ENCODE results near the gene HAAO. TPM values are rescaled to one million over a fixed set of nuclear protein-coding genes. Genes with fewer than 3 reads are reported as not detected.

The HAAO gene
- total RNA-seq, 2 experiments from 2014 or later: 0.56 TPM; not detected in 1

DNA sequence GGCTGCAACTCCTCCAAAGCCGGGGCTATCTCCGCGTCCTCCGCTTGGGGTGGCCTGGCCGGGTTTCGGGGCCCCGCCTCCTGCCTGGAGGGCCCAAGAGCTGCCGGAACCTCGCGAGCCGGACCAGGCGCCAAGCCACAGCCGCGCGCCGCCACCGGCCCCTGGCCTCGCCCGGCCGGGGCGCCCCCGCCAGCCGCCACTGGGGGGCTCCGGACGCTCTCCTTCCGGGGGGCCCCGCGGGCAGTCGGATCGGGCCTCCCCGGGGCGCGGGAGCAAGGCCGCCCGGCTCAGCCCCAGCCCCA is 17.4 kb upstream of the HAAO start:
- Mint-ChIP-seq H3K9me3 (ENCODE audit: low read depth) (peaks cover 7% of the 10 kb centered on the region), H3K27ac (peak overlapping the region; percentile 75), H3K36me3 (peaks cover 11% of the 10 kb centered on the region), H3K4me1 (peaks cover 21% of the 10 kb centered on the region), H3K27me3 (peaks cover 7% of the 10 kb centered on the region), H3K4me3 (peak overlapping the region; percentile 65)
- DNase-seq: peak; percentile 83
- CTCF ChIA-PET: interaction anchor here (0.5 to 4.1 kb wide), 10 partner anchors 10 to 419 kb away, joined by 3 to 23 read pairs (median 6); partner anchors contain the start of gene ZFP36L2
- peak; percentile 52 for ATAC-seq

DNA sequence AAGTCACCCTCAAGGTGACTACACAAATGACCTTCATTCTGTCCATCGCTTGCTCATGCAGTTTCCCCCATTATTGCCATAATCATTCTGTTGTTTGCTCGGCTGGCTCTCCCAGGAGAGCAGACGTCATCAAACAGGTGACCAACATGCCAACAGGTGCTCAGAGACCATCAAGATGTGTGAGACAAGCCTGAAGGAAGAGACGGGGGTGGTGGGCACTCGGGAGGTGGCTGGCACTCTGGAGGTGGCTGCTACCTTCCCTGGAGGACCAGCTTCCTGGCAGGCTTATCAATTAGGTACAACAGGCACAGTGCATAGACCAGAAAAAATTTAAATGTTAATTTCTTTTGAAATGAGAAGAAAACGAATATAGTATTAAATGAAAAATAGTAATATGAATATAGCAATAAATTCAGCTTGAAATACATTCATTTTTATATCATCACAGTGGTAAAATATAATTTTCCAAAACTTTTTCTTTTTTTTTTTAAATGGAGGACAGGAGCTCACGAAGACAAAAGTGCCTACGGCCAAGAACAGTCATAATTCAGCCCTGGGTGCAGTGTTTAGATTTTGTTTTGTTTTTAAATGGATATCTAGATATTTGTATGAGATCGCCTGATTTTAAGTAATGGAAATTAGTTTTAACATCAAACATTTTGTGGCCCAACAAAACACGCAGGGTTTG is 16.9 kb upstream of the HAAO start:
- H3K27me3 Mint-ChIP-seq: peaks cover 7% of the 10 kb centered on the region
- DNase-seq (no peak), ATAC-seq (no peak)
- peak overlapping the region; percentile 75 for H3K27ac Mint-ChIP-seq
- CTCF ChIA-PET: interaction anchor here (0.5 to 4.1 kb wide), 4 partner anchors 10 to 33 kb away, joined by 3 to 23 read pairs (median 10); no protein-coding TSS in a partner anchor
- H3K4me3 Mint-ChIP-seq: peak overlapping the region; percentile 65
- H3K36me3 Mint-ChIP-seq: peaks cover 10% of the 10 kb centered on the region
- H3K9me3 Mint-ChIP-seq (ENCODE audit: low read depth): peaks cover 6% of the 10 kb centered on the region
- H3K4me1 Mint-ChIP-seq: peaks cover 21% of the 10 kb centered on the region

DNA sequence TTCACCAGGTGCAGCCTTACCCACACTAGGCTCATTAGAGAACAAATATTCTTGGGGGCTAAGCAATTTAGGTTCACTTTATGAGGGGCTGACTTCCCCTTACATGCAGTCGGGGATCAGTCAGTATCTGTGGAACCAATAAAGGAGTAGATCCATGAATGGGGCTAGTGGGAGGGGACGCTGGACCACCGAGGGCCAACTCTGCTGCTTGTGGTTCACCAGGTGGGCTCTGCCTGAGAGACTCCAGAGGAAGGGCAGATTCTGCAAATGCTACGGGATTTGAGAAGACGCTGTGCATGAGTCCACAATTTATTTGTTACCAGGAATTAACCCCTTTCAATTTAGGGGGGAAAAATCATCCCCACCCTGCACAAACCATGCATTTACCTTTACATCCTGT is 15.9 kb upstream of the HAAO start:
- Mint-ChIP-seq H3K36me3 (peaks cover 5% of the 10 kb centered on the region), H3K27me3 (peaks cover 10% of the 10 kb centered on the region), H3K4me3 (no peak overlapping the region), H3K9me3 (ENCODE audit: low read depth) (no peaks in the 10 kb centered on the region), H3K27ac (no peak overlapping the region), H3K4me1 (peaks cover 16% of the 10 kb centered on the region)
- no peak for DNase-seq
- CTCF ChIA-PET: interaction anchor here (2.5 kb wide), 1 partner anchor 9 kb away, joined by 11 read pairs; no protein-coding TSS in a partner anchor
- ATAC-seq: no peak

DNA sequence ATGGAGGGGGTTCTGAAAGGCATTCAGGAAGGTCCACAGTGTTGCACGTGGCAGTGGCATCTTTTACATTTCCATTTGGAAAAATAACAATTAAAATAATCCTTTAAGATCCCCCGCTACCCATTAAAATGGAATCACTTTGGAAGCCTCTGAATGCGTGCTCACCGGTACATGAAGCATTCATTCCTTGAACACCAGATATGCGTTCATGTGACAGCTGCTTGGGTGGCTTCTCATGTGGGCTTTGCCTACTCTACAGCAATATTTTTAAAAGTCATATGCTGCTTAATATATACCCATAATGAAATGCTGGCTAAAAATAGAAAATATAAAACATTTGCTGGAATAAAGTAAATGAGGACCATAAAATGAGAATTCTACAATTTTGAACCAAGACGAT is 14.4 kb upstream of the HAAO start:
- H3K36me3 Mint-ChIP-seq: no peaks in the 10 kb centered on the region
- no peaks in the 10 kb centered on the region for H3K9me3 Mint-ChIP-seq (ENCODE audit: low read depth)
- H3K4me3 Mint-ChIP-seq: no peak overlapping the region
- CTCF ChIA-PET: no interaction called here
- H3K4me1 Mint-ChIP-seq: peaks cover 16% of the 10 kb centered on the region
- H3K27ac Mint-ChIP-seq: no peak overlapping the region
- peaks cover 20% of the 10 kb centered on the region for H3K27me3 Mint-ChIP-seq
- DNase-seq: no peak
- no peak for ATAC-seq

DNA sequence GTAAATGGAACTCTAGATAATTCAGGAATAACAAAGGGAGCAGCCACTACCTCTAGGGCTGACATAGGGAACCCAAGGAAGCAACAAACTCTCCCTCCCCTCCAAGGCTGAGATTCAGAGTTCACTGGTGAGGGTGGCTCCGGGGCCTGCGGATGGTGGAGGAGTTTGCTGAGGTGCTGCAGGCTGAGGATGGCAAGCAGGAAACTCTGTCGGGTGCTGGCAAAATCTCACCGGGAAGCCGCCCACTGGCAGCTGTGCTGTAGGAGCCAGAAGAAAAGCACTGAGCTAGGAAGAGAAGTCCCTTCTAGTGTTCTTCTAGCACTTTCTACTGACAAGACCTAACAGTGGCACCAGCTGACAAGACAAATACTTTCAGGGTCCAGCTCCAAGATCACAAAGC is 12.5 kb upstream of the HAAO start:
- H3K9me3 Mint-ChIP-seq (ENCODE audit: low read depth): no peaks in the 10 kb centered on the region
- H3K27me3 Mint-ChIP-seq: peaks cover 20% of the 10 kb centered on the region
- DNase-seq (no peak), ATAC-seq (no peak)
- no peak overlapping the region for H3K4me3 Mint-ChIP-seq
- no peak overlapping the region for H3K27ac Mint-ChIP-seq
- peaks cover 20% of the 10 kb centered on the region for H3K4me1 Mint-ChIP-seq
- H3K36me3 Mint-ChIP-seq: no peaks in the 10 kb centered on the region
- CTCF ChIA-PET: no interaction called here

DNA sequence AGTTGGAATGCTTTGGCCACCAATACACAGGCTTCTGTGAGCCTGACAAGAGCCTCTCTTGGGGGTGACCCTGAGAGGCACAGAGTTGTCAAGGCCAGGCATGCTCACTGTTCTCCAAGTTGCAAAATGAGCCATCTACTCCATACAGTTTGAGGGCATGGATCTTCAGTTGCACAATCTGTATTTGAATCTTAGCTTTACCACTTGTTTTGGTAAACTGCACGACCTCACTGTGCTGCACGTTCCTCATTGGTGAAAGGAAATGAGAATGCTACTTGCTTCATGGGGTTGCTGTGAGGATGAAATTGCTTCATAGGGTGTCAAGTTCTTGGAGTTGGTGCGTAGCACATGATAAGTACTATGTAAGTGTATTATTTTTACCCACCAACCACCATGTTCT is 12.0 kb upstream of the HAAO start:
- CTCF ChIA-PET: no interaction called here
- H3K27me3 Mint-ChIP-seq: peaks cover 20% of the 10 kb centered on the region
- H3K27ac Mint-ChIP-seq: no peak overlapping the region
- ATAC-seq (no peak), DNase-seq (no peak)
- no peaks in the 10 kb centered on the region for H3K9me3 Mint-ChIP-seq (ENCODE audit: low read depth)
- H3K4me3 Mint-ChIP-seq: no peak overlapping the region
- H3K4me1 Mint-ChIP-seq: peaks cover 20% of the 10 kb centered on the region
- H3K36me3 Mint-ChIP-seq: no peaks in the 10 kb centered on the region

DNA sequence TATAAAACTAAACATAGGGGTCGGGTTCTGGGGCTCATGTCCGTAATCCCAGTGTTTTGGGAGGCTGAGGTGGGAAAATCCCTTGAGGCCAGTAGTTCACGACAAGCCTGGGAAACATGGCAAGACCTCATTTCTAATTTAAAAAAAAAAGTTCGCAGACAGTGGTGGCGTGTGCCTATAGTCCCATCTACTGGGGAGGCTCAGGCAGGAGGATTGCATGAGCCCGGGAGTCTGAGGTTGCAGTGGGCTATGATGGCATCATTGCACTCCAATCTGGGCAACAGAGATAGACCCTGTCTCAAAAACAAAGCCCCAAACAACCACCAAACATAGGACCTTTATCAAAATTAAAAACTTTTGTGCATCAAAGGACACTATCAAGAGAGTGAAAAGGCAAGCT is 9.8 kb upstream of the HAAO start:
- no peak overlapping the region for H3K4me3 Mint-ChIP-seq
- no peak overlapping the region for H3K27ac Mint-ChIP-seq
- ATAC-seq (no peak), DNase-seq (no peak)
- H3K9me3 Mint-ChIP-seq (ENCODE audit: low read depth): no peaks in the 10 kb centered on the region
- H3K36me3 Mint-ChIP-seq: no peaks in the 10 kb centered on the region
- CTCF ChIA-PET: no interaction called here
- peaks cover 19% of the 10 kb centered on the region for H3K4me1 Mint-ChIP-seq
- peaks cover 20% of the 10 kb centered on the region for H3K27me3 Mint-ChIP-seq

DNA sequence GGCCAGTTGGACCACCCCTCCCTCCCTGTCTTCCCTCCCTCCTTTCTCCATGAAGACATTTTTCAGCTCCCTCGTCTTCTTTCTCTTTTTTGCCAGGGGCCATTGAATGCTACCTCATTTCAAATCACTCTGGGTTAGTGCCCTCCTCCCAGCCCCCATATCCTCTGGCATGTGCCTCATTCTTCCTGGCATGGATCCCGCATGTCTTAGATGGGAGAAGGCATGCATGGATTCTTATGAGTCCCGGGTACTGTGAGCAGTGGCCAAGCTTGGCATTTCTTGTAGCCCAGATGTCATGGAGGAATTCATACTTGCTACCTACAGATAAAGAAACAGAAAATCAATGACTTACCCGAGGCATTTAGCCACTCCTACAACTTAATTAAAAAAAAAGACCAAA is 9.0 kb upstream of the HAAO start:
- H3K4me3 Mint-ChIP-seq: no peak overlapping the region
- no peak overlapping the region for H3K27ac Mint-ChIP-seq
- CTCF ChIA-PET: interaction anchor here (1.1 to 1.4 kb wide), 3 partner anchors 12 to 795 kb away, joined by 3 read pairs; partner anchors contain the start of gene THADA
- no peaks in the 10 kb centered on the region for H3K9me3 Mint-ChIP-seq (ENCODE audit: low read depth)
- ATAC-seq: no peak
- H3K27me3 Mint-ChIP-seq: peaks cover 20% of the 10 kb centered on the region
- no peak for DNase-seq
- H3K36me3 Mint-ChIP-seq: no peaks in the 10 kb centered on the region
- peaks cover 24% of the 10 kb centered on the region for H3K4me1 Mint-ChIP-seq

DNA sequence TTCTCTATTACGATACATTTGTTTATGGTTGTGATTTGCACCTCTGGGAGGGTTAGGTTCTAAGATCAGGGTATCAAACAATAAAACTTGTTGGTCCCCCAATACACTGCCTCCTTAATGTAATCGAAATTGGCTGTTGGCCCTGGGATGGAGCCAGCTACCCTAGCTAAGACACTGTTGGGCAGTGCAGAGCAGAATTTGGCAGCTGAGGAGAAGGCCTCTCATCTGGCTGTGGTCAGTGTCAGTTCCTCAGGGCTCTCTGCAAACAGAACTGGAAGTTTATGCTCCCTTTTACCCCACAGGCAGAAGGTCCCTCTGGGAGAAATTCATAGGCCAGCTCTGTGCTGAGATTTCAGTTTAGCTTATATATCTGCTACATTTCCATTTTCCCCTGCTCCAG is 8.6 kb upstream of the HAAO start:
- peaks cover 28% of the 10 kb centered on the region for H3K4me1 Mint-ChIP-seq
- no peak overlapping the region for H3K4me3 Mint-ChIP-seq
- H3K27me3 Mint-ChIP-seq: peaks cover 20% of the 10 kb centered on the region
- no peaks in the 10 kb centered on the region for H3K36me3 Mint-ChIP-seq
- no peak overlapping the region for H3K27ac Mint-ChIP-seq
- DNase-seq (no peak), ATAC-seq (no peak)
- no peaks in the 10 kb centered on the region for H3K9me3 Mint-ChIP-seq (ENCODE audit: low read depth)
- CTCF ChIA-PET: interaction anchor here (1.1 to 1.4 kb wide), 3 partner anchors 11 to 795 kb away, joined by 3 read pairs; partner anchors contain the start of gene THADA

DNA sequence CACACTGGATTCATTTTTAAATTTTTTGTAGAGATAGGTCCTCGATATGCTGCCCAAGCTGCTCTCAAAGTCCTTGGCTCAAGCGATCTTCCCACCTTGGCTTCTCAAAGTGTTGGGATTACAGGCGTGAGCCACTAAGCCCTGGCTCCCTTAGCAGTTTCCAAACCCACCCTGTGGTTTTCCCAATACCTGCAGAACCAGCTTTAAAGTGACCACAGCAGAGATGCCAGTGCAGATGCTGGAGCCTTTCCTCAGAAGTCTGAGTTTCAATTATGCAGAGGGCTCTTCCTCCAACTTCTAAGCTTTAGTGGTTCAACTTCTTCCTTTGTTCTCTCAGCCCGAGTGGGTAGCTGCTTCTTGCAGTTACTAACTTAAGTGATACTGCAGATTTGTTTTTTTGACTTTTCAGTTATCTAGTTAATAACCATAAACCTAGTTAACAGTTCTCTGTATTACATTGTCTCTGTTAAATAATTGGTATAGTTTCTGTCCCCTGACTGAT is 8.1 kb upstream of the HAAO start:
- no peak for ATAC-seq
- Mint-ChIP-seq H3K36me3 (no peaks in the 10 kb centered on the region), H3K27me3 (peaks cover 19% of the 10 kb centered on the region), H3K4me1 (peaks cover 33% of the 10 kb centered on the region), H3K9me3 (ENCODE audit: low read depth) (no peaks in the 10 kb centered on the region), H3K4me3 (no peak overlapping the region), H3K27ac (no peak overlapping the region)
- CTCF ChIA-PET: interaction anchor here (1.1 to 3.0 kb wide), 4 partner anchors 9 to 796 kb away, joined by 3 to 11 read pairs (median 3); partner anchors contain the start of gene THADA
- no peak for DNase-seq

DNA sequence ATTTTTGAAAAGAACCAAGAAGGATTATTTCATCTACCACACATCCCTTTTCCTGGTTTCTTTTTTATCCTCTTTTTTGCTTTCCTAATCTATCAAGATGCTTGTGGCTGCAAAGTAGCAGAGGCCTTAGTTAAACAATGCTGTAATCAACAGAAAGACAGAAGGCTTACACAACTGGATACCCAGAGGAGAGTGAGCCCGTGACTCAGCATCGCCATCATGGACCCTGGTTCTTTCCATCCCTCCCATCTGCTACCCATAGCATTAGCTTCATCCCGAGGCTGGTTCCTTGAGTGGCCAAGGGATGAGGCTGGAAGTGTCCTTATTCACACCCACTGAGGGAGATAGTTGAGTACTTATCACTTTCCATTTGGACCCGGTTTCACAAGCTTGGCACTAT is 7.5 kb upstream of the HAAO start:
- Mint-ChIP-seq H3K27ac (no peak overlapping the region), H3K9me3 (ENCODE audit: low read depth) (no peaks in the 10 kb centered on the region), H3K36me3 (no peaks in the 10 kb centered on the region), H3K4me3 (no peak overlapping the region), H3K27me3 (peaks cover 14% of the 10 kb centered on the region), H3K4me1 (peaks cover 35% of the 10 kb centered on the region)
- DNase-seq (no peak), ATAC-seq (no peak)
- CTCF ChIA-PET: interaction anchor here (1.1 to 3.0 kb wide), 4 partner anchors 10 to 796 kb away, joined by 3 to 11 read pairs (median 3); partner anchors contain the start of gene THADA

DNA sequence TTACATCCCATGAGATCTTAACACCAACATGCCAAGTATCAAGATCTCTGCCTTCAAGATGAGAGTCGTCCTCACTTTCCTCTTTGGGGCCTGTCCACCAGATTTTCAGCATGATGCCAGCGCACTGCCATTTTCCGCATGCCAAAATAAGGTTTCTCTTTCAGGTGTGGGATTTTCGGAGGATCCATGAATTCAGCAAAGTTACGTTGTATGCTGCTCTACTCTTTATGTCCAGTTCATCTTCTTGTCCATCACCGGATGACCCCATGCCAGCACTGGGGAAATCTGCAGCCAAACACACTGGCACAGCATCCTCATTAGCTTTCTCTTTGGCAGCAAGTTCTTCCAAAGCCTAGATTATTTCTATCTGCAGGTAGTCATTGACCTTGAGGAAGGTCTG is 4.9 kb upstream of the HAAO start:
- DNase-seq: no peak
- no peaks in the 10 kb centered on the region for H3K9me3 Mint-ChIP-seq (ENCODE audit: low read depth)
- ATAC-seq: no peak
- H3K27ac Mint-ChIP-seq: no peak overlapping the region
- no peak overlapping the region for H3K4me3 Mint-ChIP-seq
- H3K27me3 Mint-ChIP-seq: peaks cover 17% of the 10 kb centered on the region
- CTCF ChIA-PET: interaction anchor here (2.2 kb wide), 1 partner anchor 13 kb away, joined by 10 read pairs; no protein-coding TSS in a partner anchor
- H3K4me1 Mint-ChIP-seq: peaks cover 34% of the 10 kb centered on the region
- no peaks in the 10 kb centered on the region for H3K36me3 Mint-ChIP-seq

DNA sequence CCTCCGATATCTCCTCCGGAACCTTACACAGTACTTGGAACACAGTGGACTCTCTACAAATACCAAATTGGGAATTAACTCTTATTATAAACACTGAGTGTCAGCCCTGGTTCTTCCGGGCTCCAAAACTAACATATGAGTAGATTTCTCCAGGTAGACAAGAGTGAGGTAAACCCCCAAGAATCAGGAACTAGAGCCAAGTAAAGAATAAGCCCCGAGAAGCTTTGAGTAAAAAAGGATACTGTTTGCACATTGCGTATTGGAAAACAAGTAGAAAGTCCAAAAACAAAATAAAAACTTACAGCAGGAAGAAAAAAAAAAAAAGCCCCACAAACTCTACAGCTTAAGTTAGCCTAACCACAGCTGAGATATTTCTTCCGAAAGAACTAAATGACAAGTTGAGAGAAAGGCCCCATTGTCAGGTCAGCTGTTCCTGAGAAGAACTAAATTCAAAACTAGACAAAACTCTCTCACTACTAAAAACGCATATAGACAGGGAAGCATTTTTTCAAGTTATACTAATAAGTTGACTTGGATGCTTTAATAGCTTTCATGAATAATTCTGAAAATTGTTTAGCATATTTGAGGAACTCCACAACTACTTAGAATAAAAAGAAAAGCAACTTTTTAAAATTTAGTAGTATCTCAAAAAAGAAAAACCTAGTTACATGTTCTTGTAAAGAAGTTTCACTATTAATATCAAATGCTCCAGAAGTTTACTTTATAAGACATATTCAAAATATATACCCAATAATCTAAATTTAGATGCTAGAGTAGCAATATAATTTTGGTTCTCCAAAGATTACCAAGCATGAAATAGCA is 4.3 kb upstream of the HAAO start:
- Mint-ChIP-seq H3K27me3 (peaks cover 22% of the 10 kb centered on the region), H3K4me3 (peak overlapping the region; percentile 22), H3K36me3 (peaks cover 2% of the 10 kb centered on the region), H3K9me3 (ENCODE audit: low read depth) (no peaks in the 10 kb centered on the region), H3K27ac (peak overlapping the region; percentile 58), H3K4me1 (peaks cover 37% of the 10 kb centered on the region)
- CTCF ChIA-PET: interaction anchor here (2.2 kb wide), 1 partner anchor 13 kb away, joined by 10 read pairs; no protein-coding TSS in a partner anchor
- ATAC-seq (peak; percentile 57), DNase-seq (no peak)
